Natural killer cell treated with Interleukin-12 subunit alpha and Interleukin-12 subunit beta and Interleukin-15 and Interleukin-18, amount 100 ng/mL, for 72 hours (primary cell): Measurements from ENCODE around the gene ARHGEF4. TPM values are rescaled to one million over a fixed set of nuclear protein-coding genes. Genes with fewer than 3 reads are reported as not detected.

ENCODE experiments used
- ATAC-seq, 2 donors: fragments of 150-1000 bp; cut with Tn5 transposase in 1 of 2; sonication (Bioruptor Pico), chemical (Tn5 transposase) in 1 of 2; 2 replicates each; pipeline ENCODE4 v1.10.0; 2021
- DNase-seq: peaks from one replicate; pipeline ENCODE4 v3.0.0; 2022; ENCODE audit warnings: low spot score
- H3K27ac Mint-ChIP-seq, 2 donors: 1 replicate in 1 of 2; 2 replicates in 1 of 2; pipeline ENCODE4 v1.8.0; 2022; ENCODE audit warnings: mixed read lengths in 2 of 2, mild to moderate bottlenecking in 1 of 2, moderate library complexity in 1 of 2
- H3K27me3 Mint-ChIP-seq, 2 donors: 1 replicate in 1 of 2; 2 replicates in 1 of 2; pipeline ENCODE4 v1.8.0; 2022; ENCODE audit warnings: mixed read lengths in 2 of 2
- H3K36me3 Mint-ChIP-seq: one replicate; pipeline ENCODE4 v1.8.0; 2022; ENCODE audit warnings: mixed read lengths
- H3K4me1 Mint-ChIP-seq, 2 donors: 1 replicate in 1 of 2; 2 replicates in 1 of 2; pipeline ENCODE4 v1.8.0; 2022; ENCODE audit warnings: low read depth in 2 of 2, mixed read lengths in 2 of 2, mild to moderate bottlenecking in 1 of 2
- H3K4me3 Mint-ChIP-seq: one replicate; pipeline ENCODE4 v1.8.0; 2022; ENCODE audit warnings: mixed read lengths
- H3K9me3 Mint-ChIP-seq: 2 replicates; pipeline ENCODE4 v1.8.0; 2022; ENCODE audit warnings: mixed read lengths
- total RNA-seq, 2 donors: library from RNA; stranded (reverse); gene quantifications; one replicate each; pipeline ENCODE4 v1.2.3, GENCODE V29; 2022

ARHGEF4 gene
- total RNA-seq, 2 donors from 2014 or later = not detected

DNA sequence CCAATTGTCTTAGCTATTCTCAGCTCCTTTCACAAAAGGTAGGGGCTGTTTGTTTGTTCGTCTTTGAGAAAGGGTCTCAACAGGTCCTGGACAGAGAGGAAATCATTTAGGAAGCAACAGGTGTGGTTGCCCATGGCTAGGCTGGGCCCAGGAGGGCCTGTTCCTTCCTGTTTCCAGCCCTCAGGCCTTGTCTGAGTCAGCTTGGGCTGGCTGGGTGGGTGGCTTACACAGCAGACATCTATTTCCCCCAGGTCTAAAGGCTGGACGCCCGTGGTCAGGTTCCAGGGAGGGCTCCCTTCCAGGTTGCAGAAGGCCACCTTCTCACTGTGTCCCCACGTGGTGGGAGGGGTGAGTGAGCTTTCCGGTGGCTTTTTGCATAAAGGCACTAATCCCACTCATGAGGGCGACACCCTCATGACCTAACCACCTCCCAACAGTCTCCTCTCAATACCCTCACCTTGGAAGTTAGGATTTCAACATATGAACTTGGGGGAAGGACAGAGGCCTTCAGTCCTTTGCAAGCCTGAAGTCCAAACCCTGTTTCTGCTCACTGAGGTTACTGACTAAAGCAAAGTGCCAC is 45.5 kb downstream of the ARHGEF4 start:
- no peak overlapping the region for H3K27ac Mint-ChIP-seq
- H3K4me3 Mint-ChIP-seq = no peak overlapping the region
- H3K36me3 Mint-ChIP-seq = no peaks in the 10 kb centered on the region
- H3K27me3 Mint-ChIP-seq = peaks cover 14 to 20% of the 10 kb centered on the region in 2 donors
- H3K4me1 Mint-ChIP-seq = no peaks in the 10 kb centered on the region
- ATAC-seq = no peak
- no peaks in the 10 kb centered on the region for H3K9me3 Mint-ChIP-seq
- DNase-seq = no peak

- no peak for DNase-seq
- H3K9me3 Mint-ChIP-seq = no peaks in the 10 kb centered on the region
- H3K36me3 Mint-ChIP-seq = no peaks in the 10 kb centered on the region
- peaks cover 16 to 27% of the 10 kb centered on the region in 2 donors for H3K27me3 Mint-ChIP-seq
- no peak for ATAC-seq
- H3K4me1 Mint-ChIP-seq = no peaks in the 10 kb centered on the region
- H3K4me3 Mint-ChIP-seq = no peak overlapping the region
- H3K27ac Mint-ChIP-seq = no peak overlapping the region
Observed at GRCh38 chr2:130882991-130883390, 46.3 kb downstream of the ARHGEF4 start.

DNA sequence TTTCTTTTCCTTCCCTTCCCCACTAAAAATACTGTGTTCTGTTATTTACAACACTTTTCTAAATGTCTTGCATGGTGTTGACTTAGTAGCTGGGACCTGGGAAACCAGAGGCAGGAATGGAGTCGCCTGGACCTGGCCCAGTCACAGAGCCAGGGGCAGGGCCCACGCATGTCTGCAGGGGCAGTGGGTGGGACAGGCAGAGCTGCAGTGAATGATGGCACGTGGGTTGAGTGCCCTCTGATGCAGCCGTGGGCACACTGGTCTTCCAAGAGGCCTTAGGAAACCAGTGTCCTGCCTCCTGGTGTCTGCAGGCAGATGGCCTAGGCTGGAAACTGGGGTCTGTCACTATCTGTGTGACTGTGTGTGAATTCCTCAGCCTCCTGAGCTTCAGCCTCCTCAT is 46.8 kb downstream of the ARHGEF4 start:
- Mint-ChIP-seq H3K4me1 (no peaks in the 10 kb centered on the region), H3K27ac (no peak overlapping the region), H3K9me3 (no peaks in the 10 kb centered on the region)

GRCh38 chr2:130884013-130884412 is 47.3 kb downstream of the ARHGEF4 start:
- DNase-seq = no peak

More for the DNA sequence above, 46.8 kb downstream of the ARHGEF4 start:
- ATAC-seq (no peak), DNase-seq (no peak)
- Mint-ChIP-seq H3K27me3 (peaks cover 16 to 31% of the 10 kb centered on the region in 2 donors), H3K4me3 (no peak overlapping the region), H3K36me3 (no peaks in the 10 kb centered on the region)

DNA sequence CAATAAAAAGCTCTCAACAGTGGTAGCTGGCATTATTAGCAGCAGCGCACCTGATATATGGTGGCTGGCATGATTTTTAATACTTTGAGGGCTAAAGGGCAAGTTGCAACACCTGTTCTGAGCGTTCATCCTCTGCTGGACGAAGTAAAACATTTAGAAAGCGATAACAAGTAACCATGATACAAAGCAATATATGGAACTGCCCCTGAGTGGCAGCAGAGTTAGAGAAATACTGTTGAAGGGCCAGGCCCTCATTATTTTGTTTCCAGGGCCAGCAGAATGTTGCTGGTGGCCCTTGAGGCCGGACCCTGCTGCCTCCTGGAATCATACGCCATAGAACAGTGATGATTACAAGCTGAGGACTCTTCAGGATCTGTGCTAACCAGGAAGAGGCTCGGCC is 47.8 kb downstream of the ARHGEF4 start:
- no peaks in the 10 kb centered on the region for H3K9me3 Mint-ChIP-seq
- H3K4me3 Mint-ChIP-seq = no peak overlapping the region
- H3K4me1 Mint-ChIP-seq = no peaks in the 10 kb centered on the region
- DNase-seq = no peak
- ATAC-seq = no peak
- no peak overlapping the region for H3K27ac Mint-ChIP-seq
- H3K36me3 Mint-ChIP-seq = no peaks in the 10 kb centered on the region
- H3K27me3 Mint-ChIP-seq = peaks cover 14 to 30% of the 10 kb centered on the region in 2 donors

More at GRCh38 chr2:130884013-130884412, 47.3 kb downstream of the ARHGEF4 start:
- no peaks in the 10 kb centered on the region for H3K4me1 Mint-ChIP-seq
- no peak for ATAC-seq
- H3K4me3 Mint-ChIP-seq = no peak overlapping the region
- H3K9me3 Mint-ChIP-seq = no peaks in the 10 kb centered on the region
- no peaks in the 10 kb centered on the region for H3K36me3 Mint-ChIP-seq
- no peak overlapping the region for H3K27ac Mint-ChIP-seq
- peaks cover 12 to 30% of the 10 kb centered on the region in 2 donors for H3K27me3 Mint-ChIP-seq

GRCh38 chr2:130887643-130888042 is 50.9 kb downstream of the ARHGEF4 start:
- no peak overlapping the region for H3K27ac Mint-ChIP-seq
- no peak overlapping the region for H3K4me3 Mint-ChIP-seq
- no peaks in the 10 kb centered on the region for H3K4me1 Mint-ChIP-seq
- DNase-seq (no peak), ATAC-seq (no peak)
- no peaks in the 10 kb centered on the region for H3K9me3 Mint-ChIP-seq
- peaks cover 14 to 24% of the 10 kb centered on the region in 2 donors for H3K27me3 Mint-ChIP-seq
- H3K36me3 Mint-ChIP-seq = no peaks in the 10 kb centered on the region

DNA sequence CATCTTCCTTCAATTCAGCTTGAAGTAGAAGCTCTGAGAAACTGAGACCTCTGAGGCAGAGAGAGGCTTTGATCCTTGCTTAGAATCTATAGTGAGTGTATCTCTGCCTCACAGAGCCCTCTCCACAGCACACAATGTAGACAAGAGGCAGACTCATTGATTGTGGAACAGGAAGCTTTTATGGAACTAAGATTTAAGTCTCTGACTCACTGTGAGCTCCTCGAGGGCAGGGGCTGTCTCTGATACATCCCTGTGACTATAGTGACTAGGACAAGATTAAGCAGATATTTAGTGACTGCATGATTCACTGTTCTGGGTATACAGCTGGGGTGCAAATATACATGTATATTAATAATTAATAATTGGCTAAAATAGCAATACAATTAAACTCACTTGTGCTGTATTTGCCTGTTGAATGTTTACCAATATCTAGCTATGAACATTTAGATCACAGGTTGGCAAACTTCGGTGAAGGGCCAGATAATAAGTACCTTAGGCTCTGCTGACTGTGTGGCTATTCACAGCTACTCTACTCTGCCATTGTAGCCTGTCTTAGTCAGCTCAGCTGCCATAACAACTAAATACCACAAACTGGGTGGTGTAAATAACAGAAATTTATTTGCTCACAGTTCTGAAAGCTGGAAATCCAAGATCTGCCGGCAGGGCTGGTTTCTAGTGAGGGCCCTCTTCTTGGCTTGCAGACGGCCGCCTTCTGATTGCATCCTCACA is 54.4 kb downstream of the ARHGEF4 start:
- no peaks in the 10 kb centered on the region for H3K9me3 Mint-ChIP-seq
- peaks cover 19 to 28% of the 10 kb centered on the region in 2 donors for H3K27me3 Mint-ChIP-seq
- H3K4me3 Mint-ChIP-seq = no peak overlapping the region
- no peak overlapping the region for H3K27ac Mint-ChIP-seq
- DNase-seq = no peak
- H3K36me3 Mint-ChIP-seq = no peaks in the 10 kb centered on the region
- no peak for ATAC-seq
- no peaks in the 10 kb centered on the region for H3K4me1 Mint-ChIP-seq

- H3K4me3 Mint-ChIP-seq = no peak overlapping the region
- H3K4me1 Mint-ChIP-seq = no peaks in the 10 kb centered on the region
- H3K27me3 Mint-ChIP-seq = peaks cover 19 to 28% of the 10 kb centered on the region in 2 donors
- no peaks in the 10 kb centered on the region for H3K9me3 Mint-ChIP-seq
- DNase-seq (no peak), ATAC-seq (no peak)
- no peak overlapping the region for H3K27ac Mint-ChIP-seq
- no peaks in the 10 kb centered on the region for H3K36me3 Mint-ChIP-seq
Observed at GRCh38 chr2:130891966-130892365, 55.3 kb downstream of the ARHGEF4 start.

DNA sequence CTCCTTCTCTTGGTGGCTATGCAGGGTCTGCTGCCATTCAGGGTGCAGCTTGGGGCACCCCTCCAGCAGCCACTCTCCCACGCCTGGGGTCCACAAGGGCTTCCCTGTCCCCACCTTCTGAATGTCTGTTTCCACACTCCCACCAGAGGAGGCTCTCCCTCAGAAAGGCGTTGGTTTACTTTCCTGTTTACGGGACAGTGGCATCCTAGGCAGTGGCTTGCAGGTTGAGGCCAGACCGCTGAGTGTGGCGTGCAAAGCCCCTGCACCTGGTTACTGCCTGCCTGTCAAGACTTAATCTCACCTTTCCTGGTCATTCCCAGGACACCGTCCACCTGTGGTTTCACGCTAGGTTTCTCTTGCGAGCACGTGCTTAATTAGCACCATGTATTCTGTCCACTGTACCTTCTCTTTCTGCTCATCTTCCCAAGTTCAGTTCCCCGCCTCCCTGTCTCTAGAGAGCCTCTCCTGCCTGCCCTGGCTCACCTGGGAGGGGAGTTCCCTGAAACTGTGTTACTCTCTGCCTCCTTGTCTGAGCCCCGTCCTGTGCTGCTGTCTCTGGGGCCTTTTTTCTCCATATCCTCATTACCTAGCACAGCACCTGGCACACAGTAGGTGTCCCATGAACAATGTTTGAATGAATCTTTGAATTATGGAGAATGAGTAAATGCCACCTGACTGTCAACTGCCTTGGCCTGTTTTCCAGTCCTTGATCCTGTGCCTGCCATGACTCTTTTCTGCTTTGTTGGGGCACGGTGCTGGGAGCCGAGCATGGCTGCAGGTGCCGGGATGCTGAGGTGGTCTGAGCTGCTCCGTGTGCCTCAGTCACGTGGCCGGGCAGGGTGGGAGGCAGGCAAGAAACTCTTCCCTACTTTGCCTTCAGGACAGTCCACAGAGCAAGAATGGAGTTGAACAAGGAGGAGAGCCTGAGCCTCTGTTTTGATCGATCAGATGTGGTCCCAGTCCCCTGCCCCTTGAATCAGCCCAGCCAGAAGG is 56.4 kb downstream of the ARHGEF4 start:
- no peak overlapping the region for H3K4me3 Mint-ChIP-seq
- no peaks in the 10 kb centered on the region for H3K9me3 Mint-ChIP-seq
- no peaks in the 10 kb centered on the region for H3K36me3 Mint-ChIP-seq
- DNase-seq (no peak), ATAC-seq (peak in 1 of 2 donors; percentile 29)
- H3K27ac Mint-ChIP-seq = no peak overlapping the region
- no peaks in the 10 kb centered on the region for H3K4me1 Mint-ChIP-seq
- H3K27me3 Mint-ChIP-seq = peaks cover 17 to 28% of the 10 kb centered on the region in 2 donors

DNA sequence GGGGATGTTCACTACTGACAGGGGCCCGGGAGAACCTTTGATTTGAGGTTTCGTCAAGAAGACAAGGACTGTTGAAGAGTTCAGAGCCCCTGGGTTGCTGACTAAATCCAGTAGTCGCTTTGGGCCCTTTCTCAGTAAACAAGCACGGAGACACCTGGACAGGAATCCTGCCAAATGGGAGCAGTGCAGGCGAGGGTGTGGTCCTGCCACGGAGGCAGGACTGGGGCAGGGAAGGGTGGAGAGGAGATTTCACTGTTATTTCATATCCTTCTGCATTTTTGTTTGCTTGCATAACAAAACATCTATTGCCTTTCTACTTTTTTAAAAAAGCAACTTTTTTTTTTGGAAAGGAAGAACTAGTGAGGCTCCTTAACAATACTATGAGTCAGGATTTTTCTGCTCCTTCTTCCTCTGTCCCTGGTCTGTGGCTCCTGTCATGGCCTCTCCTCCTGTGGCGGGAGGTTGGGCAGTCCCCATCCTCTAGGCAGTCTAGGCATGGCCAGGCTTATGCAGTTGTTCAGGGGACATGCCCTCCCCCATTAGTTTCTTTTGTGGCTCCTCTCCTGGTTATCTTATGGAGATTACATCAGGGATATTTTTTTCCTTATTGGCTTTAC is 57.7 kb downstream of the ARHGEF4 start:
- Mint-ChIP-seq H3K9me3 (no peaks in the 10 kb centered on the region), H3K27ac (no peak overlapping the region), H3K36me3 (no peaks in the 10 kb centered on the region), H3K4me3 (no peak overlapping the region), H3K27me3 (peaks cover 17 to 24% of the 10 kb centered on the region in 2 donors), H3K4me1 (no peaks in the 10 kb centered on the region)
- no peak for ATAC-seq
- no peak for DNase-seq

DNA sequence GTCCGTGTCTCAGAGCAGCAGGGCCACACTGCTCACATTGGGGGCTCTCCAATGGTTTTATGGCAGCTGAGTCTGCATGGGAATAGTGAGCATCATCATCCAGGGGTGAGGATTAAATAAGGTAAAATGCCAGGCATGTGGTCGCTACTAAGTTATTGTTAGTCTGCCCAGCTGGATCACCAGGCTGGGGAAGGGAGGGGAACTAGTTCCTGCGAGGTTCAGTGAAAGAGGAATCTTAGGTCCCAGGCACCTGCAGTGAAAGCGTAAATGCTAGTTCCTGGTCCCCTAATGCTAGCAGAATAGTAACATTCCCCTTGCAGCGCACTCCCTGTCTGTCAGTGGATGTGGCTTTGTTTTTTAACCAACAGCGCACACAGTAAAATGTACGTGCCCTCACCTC is 60.1 kb downstream of the ARHGEF4 start:
- Mint-ChIP-seq H3K4me1 (no peaks in the 10 kb centered on the region), H3K9me3 (no peaks in the 10 kb centered on the region), H3K36me3 (no peaks in the 10 kb centered on the region), H3K4me3 (no peak overlapping the region), H3K27ac (no peak overlapping the region), H3K27me3 (peaks cover 13 to 31% of the 10 kb centered on the region in 2 donors)
- ATAC-seq = no peak
- no peak for DNase-seq

- H3K27me3 Mint-ChIP-seq = peaks cover 12 to 25% of the 10 kb centered on the region in 2 donors
- no peak for ATAC-seq
- no peaks in the 10 kb centered on the region for H3K9me3 Mint-ChIP-seq
- no peak for DNase-seq
- no peak overlapping the region for H3K27ac Mint-ChIP-seq
- H3K4me3 Mint-ChIP-seq = no peak overlapping the region
- no peaks in the 10 kb centered on the region for H3K4me1 Mint-ChIP-seq
- no peaks in the 10 kb centered on the region for H3K36me3 Mint-ChIP-seq
Observed at GRCh38 chr2:130898553-130898952, 61.8 kb downstream of the ARHGEF4 start.

- H3K36me3 Mint-ChIP-seq = no peaks in the 10 kb centered on the region
- peaks cover 16 to 24% of the 10 kb centered on the region in 2 donors for H3K27me3 Mint-ChIP-seq
- H3K27ac Mint-ChIP-seq = no peak overlapping the region
- H3K4me1 Mint-ChIP-seq = no peaks in the 10 kb centered on the region
- no peak overlapping the region for H3K4me3 Mint-ChIP-seq
- peak in 1 of 2 donors; percentile 33 for ATAC-seq
- no peaks in the 10 kb centered on the region for H3K9me3 Mint-ChIP-seq
- DNase-seq = no peak
Observed at GRCh38 chr2:130899306-130899705, 62.6 kb downstream of the ARHGEF4 start.
